PC-9 (cell line): ENCODE measurements around the gene NELFA. TPM values are rescaled to one million over a fixed set of nuclear protein-coding genes. Genes with fewer than 3 reads are reported as not detected.

ENCODE experiments used
- BruUV-seq: library from RNA; stranded (reverse); fragments of 400-500 nt; replicated peaks from 2 replicates; lab custom pipeline; 2021; lab: Mats Ljungman, UMichigan
- CTCF ChIA-PET: fragments of 300-600 bp; sonication (Branson Sonifier 250); formaldehyde crosslinking; loops from one replicate; lab custom pipeline; 2022; ENCODE audit warnings: antibody characterized with exemption; lab: Charles Lee
- POLR2A ChIA-PET: fragments of 300-600 bp; sonication (Branson Sonifier 250); formaldehyde crosslinking; loops from one replicate; lab custom pipeline; 2022; ENCODE audit warnings: antibody characterized with exemption; ENCODE audit not compliant: unreplicated experiment; lab: Charles Lee
- DNase-seq, 2 experiments: peaks; one replicate each; pipeline versions ENCODE4 v3.0.0 to v3.0.0-alpha.2; 2015 to 2022; ENCODE audit warnings: mixed read lengths in 1 of 2
- H2AFZ ChIP-seq: fragments of 200-600 bp; sonication (generic); 2 replicates; pipeline ENCODE4 v1.8.1; 2017; ENCODE audit warnings: antibody characterized with exemption
- H3F3A ChIP-seq: fragments of 200-600 bp; sonication (generic); 2 replicates; pipeline ENCODE4 v1.8.1; 2017; ENCODE audit warnings: antibody characterized with exemption, mild to moderate bottlenecking, low read depth; ENCODE audit not compliant: insufficient read depth
- H3K27ac ChIP-seq: fragments of 200-600 bp; sonication (generic); 2 replicates; pipeline ENCODE4 v1.6.1; 2016; ENCODE audit warnings: mixed run types
- H3K27me3 ChIP-seq: fragments of 200-600 bp; sonication (generic); 2 replicates; pipeline ENCODE4 v1.6.1; 2016; ENCODE audit warnings: low read depth, mixed run types; ENCODE audit not compliant: insufficient read depth
- H3K36me3 ChIP-seq: fragments of 200-600 bp; sonication (generic); 2 replicates; pipeline ENCODE4 v1.6.1; 2016; ENCODE audit warnings: low read depth, mixed run types
- H3K4me1 ChIP-seq: fragments of 200-600 bp; sonication (generic); replicated peaks from 2 replicates; pipeline ENCODE4 v1.6.1; 2016; ENCODE audit warnings: mixed run types; ENCODE audit not compliant: insufficient read depth
- H3K4me2 ChIP-seq: fragments of 200-600 bp; sonication (generic); 2 replicates; pipeline ENCODE4 v1.6.1; 2017; ENCODE audit warnings: mixed run types
- H3K4me3 ChIP-seq: fragments of 200-600 bp; sonication (generic); 2 replicates; pipeline ENCODE4 v1.6.1; 2016; ENCODE audit warnings: mixed run types
- H3K79me2 ChIP-seq: fragments of 200-600 bp; sonication (generic); 2 replicates; pipeline ENCODE4 v1.6.1; 2017; ENCODE audit warnings: low read depth, mixed run types
- H3K9me2 ChIP-seq: fragments of 200-600 bp; sonication (generic); 2 replicates; pipeline ENCODE4 v1.8.1; 2017; ENCODE audit warnings: mild to moderate bottlenecking; ENCODE audit not compliant: insufficient read depth
- H3K9me3 ChIP-seq: fragments of 200-600 bp; sonication (generic); 2 replicates; pipeline ENCODE4 v1.8.1; 2016; ENCODE audit warnings: low read depth; ENCODE audit not compliant: insufficient read depth
- H4K20me1 ChIP-seq: fragments of 200-600 bp; sonication (generic); 2 replicates; pipeline ENCODE4 v1.8.1; 2017; ENCODE audit not compliant: insufficient read depth
- EZH2 ChIP-seq: fragments of 200-600 bp; sonication (generic); IDR thresholded peaks from 2 replicates; pipeline ENCODE4 v1.8.0; 2017; ENCODE audit warnings: antibody characterized with exemption, low read depth
- intact Hi-C: fragments of 100-400 bp; cut with micrococcal nuclease; formaldehyde crosslinking; loops from one replicate; pipeline ENCODE4 v1.10.0; 2022; ENCODE audit not compliant: unreplicated experiment
- total RNA-seq: library from RNA; stranded (reverse); gene quantifications from 2 replicates; pipeline ENCODE4 v1.2.3, GENCODE V29; 2021
- TF ChIP-seq, protein P1 (sequence below): fragments of 200-600 bp; sonication (generic); conservative IDR thresholded peaks from 2 replicates; pipeline ENCODE4 v1.6.1; 2017; ENCODE audit warnings: mixed run types, antibody characterized with exemption, mild to moderate bottlenecking, moderate library complexity

Gene NELFA
- total RNA-seq, 1 experiment from 2014 or later, result 52.4 TPM

DNA sequence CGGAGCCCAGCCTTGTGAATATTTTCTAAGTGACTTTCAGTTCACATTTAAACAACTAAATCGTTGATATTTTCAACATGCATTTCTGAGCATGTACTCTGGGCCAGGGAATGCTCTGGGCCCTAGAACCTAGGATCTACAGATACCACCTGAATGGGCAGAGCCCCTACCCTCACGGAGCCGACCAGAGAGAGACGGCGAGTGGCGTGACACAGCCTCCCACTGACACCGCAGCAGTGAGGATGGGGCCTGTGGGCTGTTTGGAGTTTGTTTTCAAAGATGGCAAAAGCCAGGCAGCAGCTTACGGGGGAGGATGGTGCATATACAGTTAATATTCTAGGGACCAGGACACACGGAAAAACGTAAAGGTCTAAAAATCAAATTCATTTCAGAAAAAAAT, 17.7 kb downstream of the NELFA start:
- intact Hi-C loops, result no loop called here
- H3K27me3 ChIP-seq, result no peaks in the 10 kb centered on the region
- no peak overlapping the region for H2AFZ ChIP-seq
- H3K9me3 ChIP-seq, result no peaks in the 10 kb centered on the region
- peaks cover 43% of the 10 kb centered on the region for H3K79me2 ChIP-seq
- no peak for DNase-seq
- ChIA-PET CTCF (no interaction called here), POLR2A (no interaction called here)
- H3K4me2 ChIP-seq, result no peak overlapping the region
- H3K4me3 ChIP-seq, result no peak overlapping the region
- H3K27ac ChIP-seq, result no peak overlapping the region
- H3K36me3 ChIP-seq, result no peaks in the 10 kb centered on the region
- H4K20me1 ChIP-seq, result peaks cover 20% of the 10 kb centered on the region
- no peaks in the 10 kb centered on the region; the same call in 1 of the 2 replicates for H3F3A ChIP-seq
- TF ChIP-seq, protein P1, sequence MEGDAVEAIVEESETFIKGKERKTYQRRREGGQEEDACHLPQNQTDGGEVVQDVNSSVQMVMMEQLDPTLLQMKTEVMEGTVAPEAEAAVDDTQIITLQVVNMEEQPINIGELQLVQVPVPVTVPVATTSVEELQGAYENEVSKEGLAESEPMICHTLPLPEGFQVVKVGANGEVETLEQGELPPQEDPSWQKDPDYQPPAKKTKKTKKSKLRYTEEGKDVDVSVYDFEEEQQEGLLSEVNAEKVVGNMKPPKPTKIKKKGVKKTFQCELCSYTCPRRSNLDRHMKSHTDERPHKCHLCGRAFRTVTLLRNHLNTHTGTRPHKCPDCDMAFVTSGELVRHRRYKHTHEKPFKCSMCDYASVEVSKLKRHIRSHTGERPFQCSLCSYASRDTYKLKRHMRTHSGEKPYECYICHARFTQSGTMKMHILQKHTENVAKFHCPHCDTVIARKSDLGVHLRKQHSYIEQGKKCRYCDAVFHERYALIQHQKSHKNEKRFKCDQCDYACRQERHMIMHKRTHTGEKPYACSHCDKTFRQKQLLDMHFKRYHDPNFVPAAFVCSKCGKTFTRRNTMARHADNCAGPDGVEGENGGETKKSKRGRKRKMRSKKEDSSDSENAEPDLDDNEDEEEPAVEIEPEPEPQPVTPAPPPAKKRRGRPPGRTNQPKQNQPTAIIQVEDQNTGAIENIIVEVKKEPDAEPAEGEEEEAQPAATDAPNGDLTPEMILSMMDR, result no peak
- TF ChIP-seq EZH2, result no peak
- no peaks in the 10 kb centered on the region for H3K9me2 ChIP-seq
- no TSS peak for BruUV-seq
- H3K4me1 ChIP-seq, result no peaks in the 10 kb centered on the region

DNA sequence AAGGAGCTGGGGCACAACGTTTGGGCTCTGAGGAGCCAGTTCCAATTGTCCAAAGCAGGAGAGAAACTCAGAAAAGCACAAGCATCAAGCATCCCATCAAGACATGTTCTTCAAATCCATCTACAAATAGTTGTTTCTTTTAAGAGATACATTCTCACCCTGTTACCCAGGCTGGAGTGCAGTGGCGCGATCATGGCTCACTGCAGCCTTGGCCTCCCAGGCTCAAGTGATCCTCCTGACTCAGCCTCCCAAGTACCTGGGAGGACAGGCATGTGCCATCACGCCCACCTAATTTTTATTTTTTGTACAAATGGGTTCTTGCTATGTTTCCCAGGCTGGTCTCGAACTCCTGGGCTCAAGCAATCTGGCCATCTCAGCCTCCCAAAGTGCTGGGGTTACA, 18.1 kb downstream of the NELFA start:
- no peaks in the 10 kb centered on the region for H3K9me2 ChIP-seq
- H3K4me2 ChIP-seq, result no peak overlapping the region
- H3K36me3 ChIP-seq, result no peaks in the 10 kb centered on the region
- H3K27ac ChIP-seq, result no peak overlapping the region
- DNase-seq, result no peak
- no peak for TF ChIP-seq EZH2
- TF ChIP-seq, protein P1, result no peak
- no peak overlapping the region for H3K4me3 ChIP-seq
- CTCF ChIA-PET, result no interaction called here
- H3K79me2 ChIP-seq, result peaks cover 38% of the 10 kb centered on the region
- H3F3A ChIP-seq, result no peaks in the 10 kb centered on the region; the same call in 1 of the 2 replicates
- no peak overlapping the region for H2AFZ ChIP-seq
- BruUV-seq, result no TSS peak
- peaks cover 17% of the 10 kb centered on the region for H4K20me1 ChIP-seq
- intact Hi-C loops, result no loop called here
- H3K9me3 ChIP-seq, result no peaks in the 10 kb centered on the region
- no peaks in the 10 kb centered on the region for H3K4me1 ChIP-seq
- H3K27me3 ChIP-seq, result no peaks in the 10 kb centered on the region
- POLR2A ChIA-PET, result no interaction called here

DNA sequence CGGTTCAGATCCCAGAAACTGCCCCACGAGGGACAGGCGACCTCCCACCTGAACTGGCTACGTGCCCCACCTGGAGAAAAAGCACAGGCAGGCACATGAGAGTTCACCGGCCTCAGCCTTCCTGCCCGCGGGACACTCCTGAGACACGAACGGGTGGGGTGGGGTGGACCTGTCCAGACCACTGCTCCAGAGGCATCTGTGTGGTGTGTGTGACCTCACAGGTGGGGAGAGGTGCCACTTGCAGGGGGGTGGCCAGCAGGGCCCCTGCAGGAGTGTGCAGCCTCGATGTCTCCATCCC, 18.5 kb downstream of the NELFA start:
- Histone ChIP-seq H3K4me2 (no peak overlapping the region), H3K9me3 (no peaks in the 10 kb centered on the region), H4K20me1 (peaks cover 17% of the 10 kb centered on the region), H3K4me1 (no peaks in the 10 kb centered on the region), H3F3A (no peaks in the 10 kb centered on the region; the same call in 1 of the 2 replicates), H2AFZ (no peak overlapping the region), H3K27ac (no peak overlapping the region), H3K27me3 (no peaks in the 10 kb centered on the region), H3K9me2 (no peaks in the 10 kb centered on the region), H3K79me2 (peaks cover 35% of the 10 kb centered on the region), H3K36me3 (no peaks in the 10 kb centered on the region), H3K4me3 (no peak overlapping the region)
- BruUV-seq, result no TSS peak
- no peak for DNase-seq
- CTCF ChIA-PET, result no interaction called here
- POLR2A ChIA-PET, result no interaction called here
- intact Hi-C loops, result no loop called here
- no peak for TF ChIP-seq EZH2
- TF ChIP-seq, protein P1, result no peak
